ENCODE results near the gene TUBB4A.

TUBB4A gene

GRCh38 chr19:6475321-6476108 is 26.6 kb downstream of the TUBB4A start:
- Histone ChIP-seq H3K4me3 (ENCODE audit: low read length) (peak overlapping the region; percentile 89), H3K36me3 (ENCODE audit: insufficient read depth, low read depth, low read length) (no peaks in the 10 kb centered on the region), H3K9ac (ENCODE audit: low read depth, low read length) (peak overlapping the region; percentile 42; the same call in 1 of the 2 replicates), H3K4me1 (ENCODE audit: insufficient read depth, low read length) (no peaks in the 10 kb centered on the region; the same call in 1 of the 2 replicates), H3K27ac (ENCODE audit: low read length) (no peak overlapping the region), H3K9me3 (ENCODE audit: insufficient read depth, low read depth, low read length) (no peaks in the 10 kb centered on the region), H3K27me3 (ENCODE audit: insufficient read depth, low read length) (peaks cover 29% of the 10 kb centered on the region)

- H3K4me1 ChIP-seq (ENCODE audit: insufficient read depth, low read length) = no peaks in the 10 kb centered on the region; the same call in 1 of the 2 replicates
- no peak overlapping the region for H3K27ac ChIP-seq (ENCODE audit: low read length)
- no peaks in the 10 kb centered on the region for H3K36me3 ChIP-seq (ENCODE audit: insufficient read depth, low read depth, low read length)
- no peak overlapping the region for H3K9ac ChIP-seq (ENCODE audit: low read depth, low read length)
- no peaks in the 10 kb centered on the region for H3K9me3 ChIP-seq (ENCODE audit: insufficient read depth, low read depth, low read length)
- H3K4me3 ChIP-seq (ENCODE audit: low read length) = no peak overlapping the region
- peaks cover 29% of the 10 kb centered on the region for H3K27me3 ChIP-seq (ENCODE audit: insufficient read depth, low read length)
Measured at GRCh38 chr19:6473647-6474046, 28.5 kb downstream of the TUBB4A start.

GRCh38 chr19:6472713-6473112 is 29.4 kb downstream of the TUBB4A start:
- no peak overlapping the region for H3K9ac ChIP-seq (ENCODE audit: low read depth, low read length)
- H3K9me3 ChIP-seq (ENCODE audit: insufficient read depth, low read depth, low read length) = no peaks in the 10 kb centered on the region
- no peaks in the 10 kb centered on the region; the same call in 1 of the 2 replicates for H3K4me1 ChIP-seq (ENCODE audit: insufficient read depth, low read length)
- no peaks in the 10 kb centered on the region for H3K36me3 ChIP-seq (ENCODE audit: insufficient read depth, low read depth, low read length)
- H3K27me3 ChIP-seq (ENCODE audit: insufficient read depth, low read length) = peaks cover 29% of the 10 kb centered on the region
- H3K27ac ChIP-seq (ENCODE audit: low read length) = no peak overlapping the region
- H3K4me3 ChIP-seq (ENCODE audit: low read length) = no peak overlapping the region

- H3K27ac ChIP-seq (ENCODE audit: low read length) = no peak overlapping the region
- no peaks in the 10 kb centered on the region for H3K9me3 ChIP-seq (ENCODE audit: insufficient read depth, low read depth, low read length)
- no peak overlapping the region for H3K4me3 ChIP-seq (ENCODE audit: low read length)
- no peaks in the 10 kb centered on the region; the same call in 1 of the 2 replicates for H3K4me1 ChIP-seq (ENCODE audit: insufficient read depth, low read length)
- no peaks in the 10 kb centered on the region for H3K36me3 ChIP-seq (ENCODE audit: insufficient read depth, low read depth, low read length)
- no peak overlapping the region for H3K9ac ChIP-seq (ENCODE audit: low read depth, low read length)
- peaks cover 22% of the 10 kb centered on the region for H3K27me3 ChIP-seq (ENCODE audit: insufficient read depth, low read length)
Measured at GRCh38 chr19:6471076-6471475, 31.0 kb downstream of the TUBB4A start.

- Histone ChIP-seq H3K9ac (ENCODE audit: low read depth, low read length) (no peak overlapping the region), H3K27ac (ENCODE audit: low read length) (no peak overlapping the region), H3K4me3 (ENCODE audit: low read length) (no peak overlapping the region), H3K36me3 (ENCODE audit: insufficient read depth, low read depth, low read length) (no peaks in the 10 kb centered on the region), H3K9me3 (ENCODE audit: insufficient read depth, low read depth, low read length) (no peaks in the 10 kb centered on the region), H3K4me1 (ENCODE audit: insufficient read depth, low read length) (peaks cover 2% of the 10 kb centered on the region; the same call in 1 of the 2 replicates), H3K27me3 (ENCODE audit: insufficient read depth, low read length) (peaks cover 19% of the 10 kb centered on the region)
Measured at GRCh38 chr19:6470173-6470572, 31.9 kb downstream of the TUBB4A start.

GRCh38 chr19:6467384-6467783 is 34.7 kb downstream of the TUBB4A start:
- Histone ChIP-seq H3K9me3 (ENCODE audit: insufficient read depth, low read depth, low read length) (no peaks in the 10 kb centered on the region), H3K36me3 (ENCODE audit: insufficient read depth, low read depth, low read length) (no peaks in the 10 kb centered on the region)

GRCh38 chr19:6466526-6467248 is 35.4 kb downstream of the TUBB4A start:
- Histone ChIP-seq H3K36me3 (ENCODE audit: insufficient read depth, low read depth, low read length) (no peaks in the 10 kb centered on the region), H3K9ac (ENCODE audit: low read depth, low read length) (no peak overlapping the region), H3K4me3 (ENCODE audit: low read length) (no peak overlapping the region), H3K4me1 (ENCODE audit: insufficient read depth, low read length) (peaks cover 6% of the 10 kb centered on the region; the same call in 1 of the 2 replicates), H3K27ac (ENCODE audit: low read length) (no peak overlapping the region), H3K27me3 (ENCODE audit: insufficient read depth, low read length) (peaks cover 33% of the 10 kb centered on the region), H3K9me3 (ENCODE audit: insufficient read depth, low read depth, low read length) (no peaks in the 10 kb centered on the region)

More at GRCh38 chr19:6467384-6467783, 34.7 kb downstream of the TUBB4A start:
- Histone ChIP-seq H3K9ac (ENCODE audit: low read depth, low read length) (no peak overlapping the region), H3K27me3 (ENCODE audit: insufficient read depth, low read length) (peaks cover 28% of the 10 kb centered on the region), H3K4me1 (ENCODE audit: insufficient read depth, low read length) (peaks cover 6% of the 10 kb centered on the region; the same call in 1 of the 2 replicates), H3K27ac (ENCODE audit: low read length) (no peak overlapping the region), H3K4me3 (ENCODE audit: low read length) (no peak overlapping the region)

- no peak overlapping the region for H3K9ac ChIP-seq (ENCODE audit: low read depth, low read length)
- peaks cover 6% of the 10 kb centered on the region; the same call in 1 of the 2 replicates for H3K4me1 ChIP-seq (ENCODE audit: insufficient read depth, low read length)
- H3K4me3 ChIP-seq (ENCODE audit: low read length) = no peak overlapping the region
- peaks cover 33% of the 10 kb centered on the region for H3K27me3 ChIP-seq (ENCODE audit: insufficient read depth, low read length)
- H3K9me3 ChIP-seq (ENCODE audit: insufficient read depth, low read depth, low read length) = no peaks in the 10 kb centered on the region
- H3K27ac ChIP-seq (ENCODE audit: low read length) = no peak overlapping the region
- no peaks in the 10 kb centered on the region for H3K36me3 ChIP-seq (ENCODE audit: insufficient read depth, low read depth, low read length)
Measured at GRCh38 chr19:6465663-6466062, 36.4 kb downstream of the TUBB4A start.

- H3K9me3 ChIP-seq (ENCODE audit: insufficient read depth, low read depth, low read length) = no peaks in the 10 kb centered on the region
- H3K27me3 ChIP-seq (ENCODE audit: insufficient read depth, low read length) = peaks cover 33% of the 10 kb centered on the region
- H3K9ac ChIP-seq (ENCODE audit: low read depth, low read length) = peak overlapping the region; percentile 74; the same call in 1 of the 2 replicates
- H3K4me1 ChIP-seq (ENCODE audit: insufficient read depth, low read length) = peaks cover 6% of the 10 kb centered on the region; the same call in 1 of the 2 replicates
- no peak overlapping the region for H3K27ac ChIP-seq (ENCODE audit: low read length)
- H3K36me3 ChIP-seq (ENCODE audit: insufficient read depth, low read depth, low read length) = no peaks in the 10 kb centered on the region
- peak overlapping the region; percentile 79 for H3K4me3 ChIP-seq (ENCODE audit: low read length)
Measured at GRCh38 chr19:6465006-6465405, 37.1 kb downstream of the TUBB4A start.

GRCh38 chr19:6464070-6464873 is 37.8 kb downstream of the TUBB4A start, which contains the start of gene CRB3:
CRB3 (plus strand) TSS chr19:6464271; CDS start chr19:6464702, 431 bp downstream.
- no peaks in the 10 kb centered on the region for H3K36me3 ChIP-seq (ENCODE audit: insufficient read depth, low read depth, low read length)
- H3K4me1 ChIP-seq (ENCODE audit: insufficient read depth, low read length) = peaks cover 6% of the 10 kb centered on the region; the same call in 1 of the 2 replicates
- no peak within 1 kb of the TSS for H3K27ac ChIP-seq (ENCODE audit: low read length)
- H3K4me3 ChIP-seq (ENCODE audit: low read length) = peak within 1 kb of the TSS; percentile 79
- H3K27me3 ChIP-seq (ENCODE audit: insufficient read depth, low read length) = peaks cover 33% of the 10 kb centered on the region
- peak within 1 kb of the TSS; percentile 74; the same call in 1 of the 2 replicates for H3K9ac ChIP-seq (ENCODE audit: low read depth, low read length)
- H3K9me3 ChIP-seq (ENCODE audit: insufficient read depth, low read depth, low read length) = no peaks in the 10 kb centered on the region
